ENCODE measurements around the gene AKNA.

DNA sequence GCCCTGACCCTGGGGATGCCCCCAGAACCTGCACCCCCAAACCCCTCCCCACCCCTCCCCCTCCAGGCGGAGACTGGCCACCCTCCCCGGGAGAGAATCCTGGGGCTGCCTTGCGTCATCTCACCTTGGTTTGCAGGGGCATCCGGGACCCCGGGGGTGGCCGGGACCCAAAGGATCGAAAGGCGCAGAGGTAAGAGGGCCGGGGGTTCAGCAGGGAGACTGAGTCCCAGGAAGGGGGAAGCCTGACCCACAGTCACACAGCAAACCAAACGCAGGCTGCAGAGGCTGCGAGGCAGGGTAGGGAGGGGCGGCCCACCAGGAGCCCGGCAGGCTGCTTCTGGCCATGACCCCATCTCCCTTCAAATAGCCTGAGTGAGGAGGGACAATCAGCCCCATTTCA is 98.7 kb downstream of the AKNA start:
- TF ChIP-seq REST (IDR thresholded peaks at IDR 0.05; ENCODE audit: insufficient read depth in 1 of 2, low read depth in 2 of 2, low read length in 2 of 2) (no peak), POLR2AphosphoS5 (IDR thresholded peaks at IDR 0.05; ENCODE audit: low read depth, low read length) (no peak), TAF1 (IDR thresholded peaks at IDR 0.05; ENCODE audit: borderline replicate concordance, insufficient read depth, low read length) (no peak)

All from PFSK-1 (cell line).